GM18526 (cell line): ENCODE measurements around the gene MDFI.

Source experiments
- POLR2A ChIP-seq: IDR thresholded peaks from 3 replicates; pipeline ENCODE4 v1.6.1; 2011; ENCODE audit not compliant: insufficient read length; ENCODE audit errors: extremely low read depth

The MDFI gene

DNA sequence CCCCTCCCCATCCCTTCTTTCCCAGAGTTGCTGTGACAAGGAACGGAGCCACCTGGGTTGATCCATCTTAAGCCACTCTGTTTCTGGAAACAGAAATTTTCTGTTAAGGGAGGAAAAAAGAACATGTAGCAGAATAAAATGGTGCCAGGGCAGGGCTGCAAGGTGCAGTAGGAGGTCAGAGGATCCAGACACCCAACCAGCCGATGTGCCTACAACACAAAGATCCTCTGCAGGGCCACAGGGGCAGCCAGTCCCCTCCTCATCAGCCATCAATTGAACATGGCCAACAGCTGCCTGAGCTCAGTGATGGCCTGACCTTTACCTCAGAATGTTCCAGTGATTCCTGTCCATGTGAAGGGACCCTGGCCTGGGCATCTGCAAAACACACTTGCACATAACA lies 11.9 kb downstream of the MDFI start:
- no peak for TF ChIP-seq POLR2A

- no peak for TF ChIP-seq POLR2A
Measured at GRCh38 chr6:41651246-41651961, 13.1 kb downstream of the MDFI start.

DNA sequence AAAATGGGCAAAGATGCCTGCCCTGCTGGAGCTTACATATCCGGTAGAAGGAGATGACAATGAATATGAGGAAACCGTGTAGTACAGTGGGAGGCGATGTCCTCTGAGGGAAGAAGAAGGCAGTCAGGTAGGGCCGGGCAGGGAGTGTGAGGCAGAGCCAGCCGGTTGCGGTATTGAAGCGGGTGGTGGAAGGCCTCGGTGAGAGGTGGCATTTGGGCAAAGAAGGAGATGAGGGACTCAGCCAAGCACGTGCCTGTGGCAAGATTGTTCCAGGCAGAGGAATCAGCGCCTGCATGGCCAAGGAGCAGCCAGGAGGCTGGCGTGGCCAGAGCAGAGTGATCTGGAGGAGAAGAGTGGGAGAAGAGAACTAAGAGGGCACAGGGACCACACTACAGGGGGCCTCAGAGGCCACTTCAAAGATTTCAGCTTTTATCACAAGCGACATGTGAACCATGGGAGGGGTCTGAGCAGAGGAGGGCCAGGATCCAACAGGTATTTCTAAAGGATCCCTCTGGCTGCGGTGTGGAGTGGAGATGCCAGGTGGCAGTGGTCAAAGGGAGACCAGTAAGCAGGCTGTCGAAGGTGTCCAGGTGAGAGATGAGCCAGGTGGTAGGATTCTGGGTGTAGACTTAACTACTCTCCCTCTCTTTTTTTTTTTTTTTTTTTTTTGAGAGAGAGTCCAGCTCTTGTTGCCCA lies 13.8 kb downstream of the MDFI start:
- TF ChIP-seq POLR2A = no peak

DNA sequence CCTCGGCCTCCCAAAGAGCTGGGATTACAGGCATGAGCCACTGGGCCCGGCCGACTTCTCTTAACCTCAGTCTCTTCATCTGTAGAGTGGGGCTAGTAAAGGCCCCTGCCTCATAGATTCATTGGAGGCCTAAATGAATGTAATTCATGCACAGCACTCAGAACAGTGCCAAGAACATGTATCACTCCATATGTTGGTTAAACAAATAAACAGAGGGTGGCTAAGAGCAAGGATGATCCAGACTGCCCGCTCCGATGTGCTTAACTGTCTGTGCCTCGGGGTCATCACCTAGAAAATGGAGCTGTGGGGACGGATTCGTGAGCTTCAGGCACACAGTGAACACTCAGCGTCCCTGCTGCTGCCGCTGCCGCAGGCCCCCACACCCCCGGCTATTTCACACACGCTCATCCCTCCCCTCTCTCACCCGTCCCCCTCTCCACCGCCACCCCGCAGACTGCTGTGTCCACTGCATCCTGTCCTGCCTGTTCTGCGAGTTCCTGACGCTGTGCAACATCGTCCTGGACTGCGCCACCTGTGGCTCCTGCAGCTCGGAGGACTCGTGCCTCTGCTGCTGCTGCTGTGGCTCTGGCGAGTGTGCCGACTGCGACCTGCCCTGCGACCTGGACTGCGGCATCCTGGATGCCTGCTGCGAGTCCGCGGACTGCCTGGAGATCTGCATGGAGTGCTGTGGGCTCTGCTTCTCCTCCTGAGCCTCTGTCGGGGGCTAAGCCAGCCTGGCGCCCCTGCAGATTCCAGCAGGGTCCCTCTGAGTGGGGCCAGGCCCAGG lies 14.8 kb downstream of the MDFI start:
- no peak for TF ChIP-seq POLR2A

GRCh38 chr6:41653691-41654090 lies 15.4 kb downstream of the MDFI start:
- no peak for TF ChIP-seq POLR2A

- TF ChIP-seq POLR2A = no peak
Measured at GRCh38 chr6:41654151-41654697, 16.0 kb downstream of the MDFI start.

- TF ChIP-seq POLR2A = no peak
Measured at GRCh38 chr6:41654698-41655151, 16.5 kb downstream of the MDFI start.

GRCh38 chr6:41655176-41655575 lies 16.9 kb downstream of the MDFI start:
- no peak for TF ChIP-seq POLR2A

DNA sequence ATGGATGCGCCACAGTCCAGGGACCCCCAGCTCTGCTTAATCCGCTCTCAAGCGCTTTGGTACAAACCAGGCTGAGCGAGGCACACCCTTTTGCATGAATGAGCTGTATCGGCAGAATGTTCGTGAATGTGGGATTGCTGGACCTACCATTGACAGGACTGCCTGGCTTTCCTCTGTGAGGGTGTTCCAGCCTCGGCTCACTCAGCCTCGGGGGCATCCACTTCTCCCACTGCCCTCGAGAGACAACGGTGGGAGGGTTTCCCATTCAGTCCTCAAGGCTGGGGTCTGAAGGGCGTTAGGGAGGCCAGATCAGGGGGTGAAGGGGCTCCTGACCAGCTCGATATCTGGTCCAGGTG lies 17.4 kb downstream of the MDFI start:
- TF ChIP-seq POLR2A = no peak

DNA sequence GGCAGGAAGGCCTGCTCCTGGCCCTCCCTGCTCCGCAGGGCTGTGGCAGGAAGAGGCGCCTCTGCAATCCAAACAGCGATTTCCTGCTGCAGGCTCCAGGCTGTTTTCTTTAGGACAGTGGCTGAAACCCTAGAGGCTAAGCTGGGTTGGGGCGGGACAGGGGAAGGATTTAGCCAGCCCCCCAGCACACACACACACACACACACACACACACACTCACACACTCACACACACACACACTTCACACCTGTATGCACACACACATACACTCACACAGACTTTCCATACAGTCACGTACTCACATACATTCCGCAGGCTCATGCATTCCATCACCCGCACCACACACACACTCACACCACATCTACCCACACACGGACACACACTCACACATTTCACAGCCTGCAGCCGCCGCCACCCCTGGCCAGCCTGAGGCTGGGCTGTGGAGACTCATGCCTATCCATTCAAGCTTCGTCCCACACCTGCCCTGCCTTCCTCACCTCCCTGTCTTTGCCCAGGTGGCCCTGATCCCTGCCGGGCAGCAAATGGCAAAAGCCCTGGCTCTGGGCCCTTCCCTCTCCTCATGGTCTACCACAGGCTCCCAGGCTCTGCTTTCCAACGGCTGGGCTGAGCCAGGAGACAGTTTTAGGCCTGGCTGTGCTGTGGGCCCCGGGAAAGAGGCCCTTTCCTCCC lies 17.9 kb downstream of the MDFI start:
- TF ChIP-seq POLR2A = no peak

DNA sequence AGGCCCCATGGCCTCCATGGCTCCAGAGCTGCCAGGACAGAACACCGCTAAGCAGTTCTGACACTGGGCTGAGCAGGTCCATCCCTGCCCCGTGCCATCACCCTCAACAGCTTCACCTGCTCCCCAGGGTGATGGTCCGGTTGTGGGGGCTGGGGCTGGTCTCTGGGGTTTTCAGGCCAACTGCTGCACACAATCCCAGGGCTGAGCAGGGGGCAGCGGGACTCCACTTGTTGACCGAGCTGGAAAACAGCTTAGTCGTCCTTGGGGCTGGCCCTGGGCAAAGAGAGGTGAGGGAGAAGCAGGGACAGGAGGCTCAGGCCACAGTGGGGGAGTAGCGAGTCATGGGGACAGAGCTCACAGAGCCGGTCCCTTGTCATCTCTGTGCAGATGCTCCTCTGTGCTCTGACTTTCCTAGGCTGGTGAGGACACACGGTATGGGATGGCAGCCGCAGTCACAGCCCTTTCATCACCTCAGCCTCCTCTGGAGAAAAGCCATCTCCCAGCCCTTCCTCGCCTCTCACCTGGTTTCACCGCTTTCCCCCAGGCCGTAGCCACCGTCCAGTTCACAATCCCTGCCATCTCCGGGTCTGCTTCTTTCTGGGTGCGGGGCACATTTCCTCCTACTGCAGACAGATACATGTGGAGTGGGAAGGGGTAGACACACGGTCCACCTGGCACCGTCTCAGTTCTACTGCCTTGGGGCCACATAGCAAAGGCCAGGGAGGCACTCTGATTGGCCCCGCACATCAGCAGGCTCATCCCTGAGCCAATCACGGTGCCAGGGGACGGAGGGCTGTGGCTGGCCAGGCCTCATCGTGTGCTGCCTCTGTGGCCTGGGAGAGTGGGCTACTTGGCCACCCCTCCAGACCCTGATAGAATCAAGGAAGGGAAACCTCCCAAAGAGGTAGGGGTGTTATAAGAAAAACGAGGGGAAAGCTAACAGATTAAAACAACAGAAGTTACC lies 19.1 kb downstream of the MDFI start:
- TF ChIP-seq POLR2A = no peak

DNA sequence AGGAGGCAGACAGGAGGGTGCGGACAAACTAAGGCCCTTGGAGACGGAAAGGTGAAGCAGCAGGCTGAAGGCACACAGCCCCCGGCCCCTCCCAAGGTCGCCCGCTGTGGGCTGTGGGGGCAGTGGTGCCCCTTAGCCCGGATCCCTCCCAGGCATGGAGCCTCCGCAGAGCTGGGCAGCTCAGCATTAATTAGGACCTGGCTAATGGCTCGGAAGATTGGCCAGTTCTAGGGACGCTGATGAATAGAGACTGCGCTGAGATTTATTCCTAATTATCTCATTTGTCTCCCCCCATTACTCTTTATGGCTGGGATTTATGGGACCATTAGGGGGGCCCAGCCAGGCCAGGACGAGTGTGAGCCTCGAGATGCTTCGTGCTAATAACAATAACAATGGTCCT lies 20.4 kb downstream of the MDFI start:
- TF ChIP-seq POLR2A = no peak

DNA sequence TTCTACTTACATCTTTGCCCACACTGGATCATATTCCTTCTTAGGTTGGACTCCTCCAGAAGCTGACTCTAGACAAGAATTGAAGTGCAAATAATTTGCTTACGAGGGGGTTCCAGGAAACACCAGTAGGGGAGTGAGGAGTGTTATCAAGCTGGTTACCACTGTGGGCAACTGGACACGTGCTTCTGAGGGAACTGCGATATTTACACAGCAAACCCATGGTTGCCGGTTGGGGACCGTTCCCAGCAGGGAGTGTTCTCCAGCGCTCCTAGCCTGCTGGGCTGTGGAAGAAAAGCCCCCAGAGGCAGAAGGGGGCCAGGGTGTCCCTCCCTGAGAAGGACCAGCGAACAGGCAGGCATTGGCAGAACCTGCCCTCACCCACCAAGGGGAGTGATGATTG lies 21.7 kb downstream of the MDFI start:
- no peak for TF ChIP-seq POLR2A

DNA sequence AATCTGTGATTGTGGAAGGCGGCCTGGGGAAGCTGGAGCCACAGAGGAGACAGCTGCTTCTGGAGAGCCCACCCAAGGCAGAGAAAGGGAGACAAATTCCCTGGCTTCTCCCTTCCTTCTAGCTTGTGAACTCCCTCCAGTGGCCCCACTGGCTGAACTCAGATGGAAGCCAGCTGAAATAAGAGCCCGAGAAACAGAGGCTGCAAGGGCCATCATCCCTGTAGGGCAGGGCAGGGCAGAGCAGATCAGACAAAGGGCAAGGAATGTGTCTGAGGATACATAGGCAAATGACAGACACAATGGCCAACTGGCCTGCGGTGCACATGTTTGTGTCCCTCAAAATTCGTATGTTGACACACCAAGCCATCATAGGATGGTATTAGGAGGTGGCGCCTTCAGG lies 25.3 kb downstream of the MDFI start:
- no peak for TF ChIP-seq POLR2A
